ENCODE results near the gene SIRPG.

- TF ChIP-seq POLR2AphosphoS5 (IDR thresholded peaks at IDR 0.05) (no peak), CTCF (IDR thresholded peaks at IDR 0.05) (no peak)
These were observed 44.7 kb upstream of the SIRPG start for GRCh38 chr20:1702328-1702727.

Measured in prostate gland (tissue), 2 donors.